GM12873 (cell line): ENCODE results near the gene PLCD4.

ENCODE experiments used
- TF ChIP-seq, protein P1 (sequence below): IDR thresholded peaks from 2 replicates; pipeline ENCODE4 v1.5.1; 2012; ENCODE audit warnings: low read depth, mild to moderate bottlenecking, moderate library complexity, low read length, control low read depth; ENCODE audit not compliant: insufficient read depth; ENCODE audit errors: missing control alignments

The PLCD4 gene

DNA sequence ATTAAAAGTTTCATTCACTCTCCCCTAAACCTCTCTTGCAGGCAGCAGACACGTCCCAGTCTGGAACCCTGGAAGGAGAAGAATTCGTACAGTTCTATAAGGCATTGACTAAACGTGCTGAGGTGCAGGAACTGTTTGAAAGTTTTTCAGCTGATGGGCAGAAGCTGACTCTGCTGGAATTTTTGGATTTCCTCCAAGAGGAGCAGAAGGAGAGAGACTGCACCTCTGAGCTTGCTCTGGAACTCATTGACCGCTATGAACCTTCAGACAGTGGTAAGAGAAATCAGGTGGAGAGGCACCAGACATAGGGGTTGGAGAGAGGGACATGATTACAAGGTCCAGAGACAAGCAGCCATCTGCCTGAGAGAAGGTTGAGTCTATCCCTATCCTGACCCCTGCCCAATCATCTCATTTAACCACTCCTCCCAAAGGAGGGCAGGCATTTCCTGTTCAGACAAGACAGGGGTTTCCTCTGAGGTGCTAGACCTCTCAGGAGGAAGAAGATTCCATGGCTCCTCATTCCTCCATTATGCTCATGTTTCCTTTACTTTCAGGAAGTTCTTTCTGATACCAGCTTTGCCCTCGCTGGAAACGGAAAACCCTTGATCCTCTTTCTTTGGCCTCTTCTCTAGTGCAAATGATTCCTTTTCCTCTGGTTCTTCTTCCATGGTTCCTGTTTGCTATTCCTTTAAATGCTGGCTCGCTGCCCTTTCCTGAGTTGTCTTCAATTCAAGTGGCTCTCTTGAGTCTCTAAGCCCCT is 15.1 kb downstream of the PLCD4 start:
- TF ChIP-seq, protein P1, sequence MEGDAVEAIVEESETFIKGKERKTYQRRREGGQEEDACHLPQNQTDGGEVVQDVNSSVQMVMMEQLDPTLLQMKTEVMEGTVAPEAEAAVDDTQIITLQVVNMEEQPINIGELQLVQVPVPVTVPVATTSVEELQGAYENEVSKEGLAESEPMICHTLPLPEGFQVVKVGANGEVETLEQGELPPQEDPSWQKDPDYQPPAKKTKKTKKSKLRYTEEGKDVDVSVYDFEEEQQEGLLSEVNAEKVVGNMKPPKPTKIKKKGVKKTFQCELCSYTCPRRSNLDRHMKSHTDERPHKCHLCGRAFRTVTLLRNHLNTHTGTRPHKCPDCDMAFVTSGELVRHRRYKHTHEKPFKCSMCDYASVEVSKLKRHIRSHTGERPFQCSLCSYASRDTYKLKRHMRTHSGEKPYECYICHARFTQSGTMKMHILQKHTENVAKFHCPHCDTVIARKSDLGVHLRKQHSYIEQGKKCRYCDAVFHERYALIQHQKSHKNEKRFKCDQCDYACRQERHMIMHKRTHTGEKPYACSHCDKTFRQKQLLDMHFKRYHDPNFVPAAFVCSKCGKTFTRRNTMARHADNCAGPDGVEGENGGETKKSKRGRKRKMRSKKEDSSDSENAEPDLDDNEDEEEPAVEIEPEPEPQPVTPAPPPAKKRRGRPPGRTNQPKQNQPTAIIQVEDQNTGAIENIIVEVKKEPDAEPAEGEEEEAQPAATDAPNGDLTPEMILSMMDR, result no peak

DNA sequence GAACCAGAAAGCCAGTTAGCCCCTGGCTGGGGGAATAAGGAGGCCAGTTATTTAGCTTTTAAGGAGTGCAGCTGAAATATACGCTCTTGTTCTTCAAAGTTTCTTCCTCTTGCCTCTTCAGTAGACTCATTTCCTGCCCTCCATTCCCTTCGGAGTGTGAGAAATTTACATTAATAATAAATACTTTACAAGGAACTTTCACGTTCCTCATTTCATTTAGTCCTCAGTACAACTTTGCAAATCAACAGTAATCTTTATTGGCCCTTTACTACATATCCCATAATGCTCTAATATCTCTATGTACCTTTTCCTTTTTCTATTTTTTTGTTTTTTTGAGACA is 15.6 kb downstream of the PLCD4 start:
- TF ChIP-seq, protein P1, result no peak

DNA sequence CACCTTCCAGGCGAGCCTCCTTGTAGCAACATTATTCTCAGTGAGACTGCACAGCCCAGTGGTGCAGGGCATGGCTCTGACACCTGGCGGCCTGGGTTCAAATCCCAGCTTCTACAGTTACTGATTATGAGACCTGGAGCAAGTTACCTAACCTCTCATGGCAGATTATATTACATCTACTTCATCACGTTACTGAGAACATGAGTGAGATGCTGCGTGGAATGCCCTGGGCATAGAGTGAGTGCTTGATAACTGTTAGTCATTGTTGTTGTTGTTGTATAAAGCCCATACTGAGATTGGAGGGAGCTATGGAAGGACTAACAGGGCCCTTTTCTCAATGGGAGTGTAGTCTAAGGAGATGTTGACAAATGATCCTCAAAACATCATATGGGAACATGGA is 18.7 kb downstream of the PLCD4 start:
- TF ChIP-seq, protein P1, result no peak

DNA sequence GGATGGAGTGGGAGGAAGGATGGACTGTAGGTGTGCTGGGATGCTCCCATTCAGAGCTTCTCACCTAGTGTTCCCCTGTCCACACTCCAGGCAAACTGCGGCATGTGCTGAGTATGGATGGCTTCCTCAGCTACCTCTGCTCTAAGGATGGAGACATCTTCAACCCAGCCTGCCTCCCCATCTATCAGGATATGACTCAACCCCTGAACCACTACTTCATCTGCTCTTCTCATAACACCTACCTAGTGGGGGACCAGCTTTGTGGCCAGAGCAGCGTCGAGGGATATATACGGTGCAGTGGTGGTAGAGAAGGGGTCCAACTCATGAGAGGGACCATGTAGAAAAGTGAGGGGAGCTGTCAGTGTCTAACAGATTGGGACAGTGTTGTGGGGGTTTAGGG is 20.2 kb downstream of the PLCD4 start:
- TF ChIP-seq, protein P1, result no peak

DNA sequence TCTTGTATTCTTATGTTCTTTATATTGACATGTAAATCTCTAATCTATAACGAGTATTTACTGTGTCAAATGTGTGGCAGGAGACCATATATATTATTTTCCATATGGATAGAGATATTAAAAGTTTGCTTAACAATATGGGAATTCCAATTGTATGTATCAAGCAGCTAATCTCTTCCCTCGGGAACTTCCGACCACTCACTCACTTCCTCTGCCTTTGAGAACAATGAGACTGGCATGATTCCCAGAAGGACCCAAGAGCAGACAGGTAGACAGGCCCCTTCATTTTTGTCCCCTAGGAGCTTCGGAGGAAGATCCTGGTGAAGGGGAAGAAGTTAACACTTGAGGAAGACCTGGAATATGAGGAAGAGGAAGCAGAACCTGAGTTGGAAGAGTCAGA is 24.1 kb downstream of the PLCD4 start:
- TF ChIP-seq, protein P1, result no peak

DNA sequence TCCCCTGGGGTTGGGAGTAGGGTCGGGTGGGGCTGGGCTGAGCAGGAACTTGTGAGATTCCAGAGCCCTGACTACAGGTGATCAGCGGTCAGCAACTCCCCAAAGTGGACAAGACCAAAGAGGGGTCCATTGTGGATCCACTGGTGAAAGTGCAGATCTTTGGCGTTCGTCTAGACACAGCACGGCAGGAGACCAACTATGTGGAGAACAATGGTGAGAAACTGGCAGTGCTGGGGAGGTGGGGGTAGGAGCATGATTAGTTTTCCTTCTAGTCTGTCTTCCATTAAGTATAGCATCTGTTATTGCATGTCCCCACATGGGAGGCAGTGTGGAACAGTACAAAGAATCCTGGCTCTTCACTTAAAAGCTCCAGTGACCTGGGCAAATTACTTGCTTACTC is 28.0 kb downstream of the PLCD4 start:
- TF ChIP-seq, protein P1, result no peak

DNA sequence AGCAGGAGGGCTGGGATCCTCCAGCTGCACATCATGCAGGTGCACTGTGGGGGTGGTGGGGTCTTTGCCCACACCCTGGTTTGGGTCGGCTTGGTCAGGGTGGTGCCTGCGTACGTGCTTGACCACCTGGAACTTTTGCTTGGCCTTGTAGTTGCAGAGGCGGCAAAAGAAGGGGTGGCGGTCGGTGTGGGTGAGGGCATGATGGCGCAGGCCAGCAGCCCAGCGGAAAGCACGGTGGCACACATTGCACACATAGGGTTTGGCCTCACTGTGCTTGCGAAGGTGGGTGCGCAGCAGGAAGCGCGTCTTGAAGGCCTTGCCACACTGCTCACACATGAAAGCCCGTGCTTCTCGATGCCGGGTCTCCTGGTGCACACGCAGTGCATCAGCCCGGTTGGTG is 30.7 kb downstream of the PLCD4 start:
- TF ChIP-seq, protein P1, result no peak
